GM12878 (cell line): ENCODE data around the gene PCDHA1. TPM values are rescaled to one million over a fixed set of nuclear protein-coding genes. Genes with fewer than 3 reads are reported as not detected.

ENCODE experiments used
- ATAC-seq: fragments of 200-7000 bp; cut with Tn5 transposase; 3 replicates; pipeline ENCODE4 v1.9.1; 2020; ENCODE audit warnings: mild to moderate bottlenecking, moderate library complexity
- BruUV-seq: library from RNA; stranded (reverse); fragments of 400-500 nt; replicated peaks from 2 replicates; lab custom pipeline; 2021; lab: Mats Ljungman, UMichigan
- CTCF ChIA-PET: fragments of 300-600 bp; sonication (Branson Sonifier 250); formaldehyde crosslinking; extraction: SDS; loops from one replicate; lab custom pipeline; 2021; ENCODE audit warnings: inconsistent platforms; lab: Yijun Ruan, JAX
- POLR2A ChIA-PET: fragments of 350-600 bp; formaldehyde crosslinking; extraction: SDS; loops from one replicate; lab custom pipeline; 2021; ENCODE audit warnings: inconsistent platforms; lab: Charles Lee
- RAD21 ChIA-PET: fragments of 300-600 bp; sonication (Branson Sonifier 250); formaldehyde crosslinking; loops from one replicate; lab custom pipeline; 2023; ENCODE audit warnings: antibody characterized with exemption; ENCODE audit not compliant: unreplicated experiment; lab: Charles Lee
- SMC1A ChIA-PET: fragments of 300-600 bp; sonication (Branson Sonifier 250); formaldehyde crosslinking; loops from one replicate; lab custom pipeline; 2023; ENCODE audit not compliant: unreplicated experiment, uncharacterized antibody; lab: Charles Lee
- DNase-seq: peaks from one replicate; pipeline ENCODE4 v3.0.0-alpha.2; 2011; ENCODE audit warnings: low read depth, low spot score
- FAIRE-seq: peaks from 3 replicates; lab custom pipeline; 2011; peaks lifted over from hg19 to GRCh38; lab: Jason Lieb, UNC
- H2AFZ ChIP-seq: 2 replicates; pipeline ENCODE4 v1.6.0; 2011; ENCODE audit warnings: low read depth, low read length, control low read depth; ENCODE audit not compliant: control insufficient read depth
- H3K27ac ChIP-seq: 2 replicates; pipeline ENCODE4 v1.5.1; 2011; ENCODE audit warnings: control low read depth; ENCODE audit not compliant: control insufficient read depth, insufficient read depth
- H3K27me3 ChIP-seq, 2 experiments: replicated peaks in 1 of 2; 2 replicates each; pipeline versions ENCODE4 v1.6.0 to v1.6.1; 2011; ENCODE audit warnings: low read length in 1 of 2; ENCODE audit not compliant: control insufficient read depth in 2 of 2, insufficient read depth in 2 of 2
- H3K36me3 ChIP-seq, 2 experiments: 2 replicates each; pipeline ENCODE4 v1.5.1; 2011; ENCODE audit warnings: low read length in 1 of 2; ENCODE audit not compliant: control insufficient read depth in 2 of 2, insufficient read depth in 2 of 2
- H3K4me1 ChIP-seq: 2 replicates; pipeline ENCODE4 v1.6.1; 2011; ENCODE audit warnings: mild to moderate bottlenecking, low read length, moderate library complexity, mixed read lengths; ENCODE audit not compliant: control insufficient read depth, insufficient read depth
- H3K4me2 ChIP-seq: 2 replicates; pipeline ENCODE4 v1.6.0; 2011; ENCODE audit warnings: control low read depth; ENCODE audit not compliant: control insufficient read depth, insufficient read depth
- H3K4me3 ChIP-seq: fragments of 200-600 bp; sonication (generic); 2 replicates; pipeline ENCODE4 v1.5.1; 2016
- H3K79me2 ChIP-seq: 2 replicates; pipeline ENCODE4 v1.6.0; 2011; ENCODE audit warnings: low read length; ENCODE audit not compliant: control insufficient read depth, insufficient read depth
- H3K9ac ChIP-seq: 2 replicates; pipeline ENCODE4 v1.8.0; 2011; ENCODE audit warnings: low read length, control low read depth, mixed read lengths; ENCODE audit not compliant: control insufficient read depth, insufficient read depth
- H3K9me3 ChIP-seq: replicated peaks from 3 replicates; pipeline ENCODE4 v1.5.1; 2011; ENCODE audit warnings: mild to moderate bottlenecking, low read length; ENCODE audit not compliant: control insufficient read depth, insufficient read depth
- H4K20me1 ChIP-seq: 2 replicates; pipeline ENCODE4 v1.6.0; 2011; ENCODE audit not compliant: control insufficient read depth, insufficient read depth
- BACH1 ChIP-seq: fragments of 450-650 bp; IDR thresholded peaks from 2 replicates; pipeline ENCODE4 v1.6.1; 2017; ENCODE audit warnings: mild to moderate bottlenecking, borderline replicate concordance
- BCL11A ChIP-seq: IDR thresholded peaks from 2 replicates; pipeline ENCODE4 v1.6.1; 2011; ENCODE audit warnings: low read depth, low read length
- BMI1 ChIP-seq: fragments of 450-650 bp; IDR thresholded peaks from 2 replicates; pipeline ENCODE4 v1.6.1; 2016; ENCODE audit warnings: mild to moderate bottlenecking, moderate library complexity, borderline replicate concordance
- CBX3 ChIP-seq: fragments of 200-600 bp; sonication (generic); IDR thresholded peaks from 2 replicates; pipeline ENCODE4 v1.6.1; 2016; ENCODE audit warnings: low read depth, borderline replicate concordance
- CEBPZ ChIP-seq: fragments of 150-350 bp; IDR thresholded peaks from 2 replicates; pipeline ENCODE4 v1.6.1; 2016; ENCODE audit warnings: low read depth, low read length
- CHD4 ChIP-seq: fragments of 200-600 bp; sonication (generic); IDR thresholded peaks from 2 replicates; pipeline ENCODE4 v1.6.1; 2016; ENCODE audit warnings: mild to moderate bottlenecking
- CREM ChIP-seq: IDR thresholded peaks from 2 replicates; pipeline ENCODE4 v1.6.1; 2014; ENCODE audit warnings: antibody characterized with exemption, low read depth
- EGR1 ChIP-seq, 2 experiments: IDR thresholded peaks; 1 replicate in 1 of 2; 2 replicates in 1 of 2; pipeline ENCODE4 v1.6.1; 2011 to 2012; ENCODE audit warnings: low read depth in 2 of 2, low read length in 2 of 2, borderline replicate concordance in 1 of 2, mild to moderate bottlenecking in 1 of 2, moderate library complexity in 1 of 2
- EZH2 ChIP-seq: IDR thresholded peaks from 2 replicates; pipeline ENCODE4 v1.6.1; 2012; ENCODE audit warnings: low read depth, mild to moderate bottlenecking, control low read depth, inconsistent platforms, low read length, borderline replicate concordance; ENCODE audit not compliant: control insufficient read depth
- GABPA ChIP-seq: IDR thresholded peaks from 2 replicates; pipeline ENCODE4 v1.6.1; 2014; ENCODE audit warnings: antibody characterized with exemption, low read depth, mild to moderate bottlenecking, inconsistent platforms
- HCFC1 ChIP-seq: fragments of 150-350 bp; IDR thresholded peaks from 2 replicates; pipeline ENCODE4 v1.6.1; 2014; ENCODE audit warnings: low read length
- HDGF ChIP-seq: fragments of 450-650 bp; IDR thresholded peaks from 2 replicates; pipeline ENCODE4 v1.6.1; 2016; ENCODE audit warnings: antibody characterized with exemption
- MAX ChIP-seq: IDR thresholded peaks from 2 replicates; pipeline ENCODE4 v1.6.1; 2012; ENCODE audit warnings: low read depth, low read length, improper control_type of control experiment
- POU2F2 ChIP-seq: IDR thresholded peaks from 3 replicates; pipeline ENCODE4 v1.6.1; 2011; ENCODE audit warnings: low read depth, mild to moderate bottlenecking, low read length, borderline replicate concordance
- RAD21 ChIP-seq: IDR thresholded peaks from 2 replicates; pipeline ENCODE4 v1.6.1; 2011; ENCODE audit warnings: mild to moderate bottlenecking, low read depth, low read length, moderate library complexity; ENCODE audit not compliant: insufficient read depth
- RB1 ChIP-seq: fragments of 450-650 bp; formaldehyde crosslinking; IDR thresholded peaks from 2 replicates; pipeline ENCODE4 v1.6.1; 2017; ENCODE audit warnings: mild to moderate bottlenecking, borderline replicate concordance
- SMAD1 ChIP-seq: fragments of 450-650 bp; IDR thresholded peaks from 2 replicates; pipeline ENCODE4 v1.6.1; 2018; ENCODE audit warnings: mild to moderate bottlenecking, low read depth; ENCODE audit not compliant: partially characterized antibody
- SMC3 ChIP-seq: IDR thresholded peaks from 2 replicates; pipeline ENCODE4 v1.6.1; 2011; ENCODE audit warnings: low read length, improper control_type of control experiment, borderline replicate concordance
- SREBF2 ChIP-seq: IDR thresholded peaks from 2 replicates; pipeline ENCODE4 v1.6.1; 2012; ENCODE audit warnings: mild to moderate bottlenecking, low read length
- STAT1 ChIP-seq: fragments of 450-650 bp; conservative IDR thresholded peaks from 2 replicates; pipeline ENCODE4 v1.6.1; 2014; ENCODE audit warnings: antibody characterized with exemption, mild to moderate bottlenecking
- TBL1XR1 ChIP-seq: IDR thresholded peaks from 2 replicates; pipeline ENCODE4 v1.6.1; 2012; ENCODE audit warnings: low read depth, low read length, improper control_type of control experiment
- TCF3 ChIP-seq: IDR thresholded peaks from 2 replicates; pipeline ENCODE4 v1.6.1; 2012; ENCODE audit warnings: low read depth, mild to moderate bottlenecking, low read length, borderline replicate concordance; ENCODE audit not compliant: insufficient read depth
- ZSCAN29 ChIP-seq: fragments of 450-650 bp; IDR thresholded peaks from 2 replicates; pipeline ENCODE4 v1.6.1; 2017; ENCODE audit warnings: mild to moderate bottlenecking, moderate library complexity
- WGBS: methylation state at CpG from one replicate; pipeline ENCODE4 v1.1.6; 2016; ENCODE audit warnings: low lambda C conversion rate; ENCODE audit not compliant: insufficient replicate concordance, insufficient coverage; ENCODE audit errors: missing lambda C conversion rate; 5-methylcytosine and 5-hydroxymethylcytosine counted together
- in situ Hi-C: fragments of 300-500 bp; cut with MboI; formaldehyde crosslinking; loops from 9 replicates; pipeline ENCODE4 v1.14.3; 2018; ENCODE audit warnings: mixed read lengths
- intact Hi-C: fragments of 100-400 bp; cut with micrococcal nuclease; formaldehyde crosslinking; loops from one replicate; pipeline ENCODE4 v1.14.2; 2022; ENCODE audit not compliant: unreplicated experiment
- polyA plus RNA-seq, 11 experiments: library from polyadenylated mRNA; depleted of rRNA in 4 of 11; unstranded in 6 of 11; stranded (reverse) in 5 of 11; fragments of >200 nt; fragmentation: Nextera tagmentation in 4 of 11; fragmentation: Illumina TruSeq in 1 of 11; extraction: Ambion mirVana in 4 of 11; extraction: Trizol in 1 of 11; gene quantifications; 1 replicate in 1 of 11; 2 replicates in 10 of 11; pipeline versions ENCODE4 v1.2.1 to v1.2.3, GENCODE V29; 2011 to 2016; ENCODE audit warnings: inconsistent platforms in 2 of 11, missing spikeins in 2 of 11, low read depth in 1 of 11
- total RNA-seq, 4 experiments: library from RNA; depleted of rRNA in 3 of 4; stranded (reverse); fragments of >200 nt in 3 of 4; fragmentation: Illumina TruSeq in 1 of 4; extraction: Trizol in 1 of 4; gene quantifications; 2 replicates each; pipeline versions ENCODE4 v1.2.1 to v1.2.3, GENCODE V29; 2013 to 2021

Gene PCDHA1
- total and polyA plus RNA-seq, 10 of the 15 experiments (the other 5 are each of a cell fraction or from before 2014, with no cell fraction given), result 0.03 TPM; not detected in 9

GRCh38 chr5:141001446-141001843 lies 215.5 kb downstream of the PCDHA1 start (continued):
- no peak for TF ChIP-seq RAD21
- TF ChIP-seq CREM, result no peak
- no peak for TF ChIP-seq SREBF2
- TF ChIP-seq BCL11A, result no peak
- TF ChIP-seq STAT1, result no peak
- no peak for TF ChIP-seq HCFC1
- TF ChIP-seq BACH1, result no peak
- TF ChIP-seq CEBPZ, result no peak
- no peak for TF ChIP-seq CHD4

- Histone ChIP-seq H3K4me3 (no peak overlapping the region), H3K36me3 (no peaks in the 10 kb centered on the region), H3K9me3 (no peaks in the 10 kb centered on the region), H3K27ac (no peak overlapping the region), H3K4me1 (no peaks in the 10 kb centered on the region), H3K4me2 (no peak overlapping the region), H2AFZ (no peak overlapping the region), H3K79me2 (no peaks in the 10 kb centered on the region), H3K9ac (no peak overlapping the region), H3K27me3 (no peaks in the 10 kb centered on the region), H4K20me1 (no peaks in the 10 kb centered on the region)
- no peak for ATAC-seq
- ChIA-PET CTCF (no interaction called here), SMC1A (no interaction called here), RAD21 (no interaction called here), POLR2A (no interaction called here)
- no TSS peak for BruUV-seq
- WGBS, result 23% methylated on average over 19 of the region's 19 CpGs
- FAIRE-seq, result no peak
- intact Hi-C loops, result no loop called here
- in situ Hi-C loops, result no loop called here
- no peak for DNase-seq
- TF ChIP-seq EGR1 (IDR thresholded peaks at IDR 0.05; ENCODE audit: borderline replicate concordance in 1 of 2, low read depth in 2 of 2, low read length in 2 of 2), result no peak
- TF ChIP-seq SMAD1, result no peak
- no peak for TF ChIP-seq ZSCAN29
- TF ChIP-seq GABPA, result no peak
- no peak for TF ChIP-seq MAX
- no peak for TF ChIP-seq BMI1
- no peak for TF ChIP-seq CBX3
- no peak for TF ChIP-seq RB1
- no peak for TF ChIP-seq TCF3
- no peak for TF ChIP-seq EZH2
- no peak for TF ChIP-seq TBL1XR1
- no peak for TF ChIP-seq SMC3
- no peak for TF ChIP-seq POU2F2
- TF ChIP-seq HDGF, result no peak
Observed at GRCh38 chr5:141001844-141002604, 216.1 kb downstream of the PCDHA1 start.
